Lung (tissue), 12 donors: ENCODE results near the gene IGFALS. TPM values are rescaled to one million over a fixed set of nuclear protein-coding genes. Genes with fewer than 3 reads are reported as not detected.

Experiments
- ATAC-seq: fragments of 200-7000 bp; cut with Tn5 transposase; one replicate; pipeline ENCODE4 v1.9.1; 2020; ENCODE audit warnings: moderate number of reproducible peaks; ENCODE audit not compliant: insufficient read depth, low FRiP score
- DNase-seq, 3 donors: peaks; one replicate each; pipeline ENCODE4 v3.0.0-alpha.2; 2013 to 2017
- H3K27ac ChIP-seq, 2 donors: one replicate each; pipeline ENCODE4 v1.5.1; 2013; ENCODE audit warnings: mild to moderate bottlenecking in 2 of 2, moderate library complexity in 2 of 2, control low read depth in 1 of 2, inconsistent platforms in 1 of 2, low read depth in 1 of 2, low read length in 1 of 2
- H3K27me3 ChIP-seq, 3 donors: one replicate each; pipeline ENCODE4 v1.5.1; 2013; ENCODE audit warnings: low read length in 2 of 3; ENCODE audit not compliant: control insufficient read depth in 3 of 3, insufficient read depth in 3 of 3
- H3K36me3 ChIP-seq, 4 donors: one replicate each; pipeline ENCODE4 v1.5.1; 2013; ENCODE audit warnings: low read length in 4 of 4, mild to moderate bottlenecking in 1 of 4, moderate library complexity in 1 of 4; ENCODE audit not compliant: control insufficient read depth in 4 of 4, insufficient read depth in 4 of 4
- H3K4me1 ChIP-seq, 5 donors: one replicate each; pipeline ENCODE4 v1.5.1; 2013; ENCODE audit warnings: low read length in 5 of 5, mild to moderate bottlenecking in 2 of 5, moderate library complexity in 1 of 5; ENCODE audit not compliant: control insufficient read depth in 5 of 5, insufficient read depth in 5 of 5
- H3K4me3 ChIP-seq: one replicate; pipeline ENCODE4 v1.5.1; 2013; ENCODE audit warnings: mild to moderate bottlenecking, control low read depth, moderate library complexity
- H3K9ac ChIP-seq, 2 donors: one replicate each; pipeline ENCODE4 v1.5.1; 2013; ENCODE audit warnings: low read length in 2 of 2, control low read depth in 1 of 2; ENCODE audit not compliant: insufficient read depth in 1 of 2
- H3K9me3 ChIP-seq, 4 donors: one replicate each; pipeline ENCODE4 v1.5.1; 2013; ENCODE audit warnings: low read length in 3 of 4, mild to moderate bottlenecking in 1 of 4, moderate library complexity in 1 of 4; ENCODE audit not compliant: control insufficient read depth in 4 of 4, insufficient read depth in 3 of 4
- WGBS, 2 donors: extraction: QIAGEN DNeasy Blood & Tissue Kit; methylation state at CpG; one replicate each; pipeline ENCODE4 v1.1.7; 2013; 5-methylcytosine and 5-hydroxymethylcytosine counted together
- polyA plus RNA-seq, 2 donors: library from polyadenylated mRNA; stranded (reverse); fragments of 200-250 nt; gene quantifications; one replicate each; pipeline ENCODE4 v1.2.1, GENCODE V29; 2013
- total RNA-seq, 2 donors: library from RNA; depleted of rRNA in 1 of 2; stranded (reverse); fragments of >200 nt in 1 of 2; gene quantifications; one replicate each; pipeline ENCODE4 v1.2.1, GENCODE V29; 2014 to 2021
- TF ChIP-seq, protein P1 (sequence below): IDR thresholded peaks from 2 replicates; pipeline ENCODE4 v1.5.1; 2012; ENCODE audit warnings: mild to moderate bottlenecking; ENCODE audit errors: control extremely low read depth, extremely low read depth
- donor health status: control.
- donor health status: control.
- donor health status: Bipolar disorder and iron deficiency.
- donor health status: healthy.
- donor health status: DM: yes; HTN: yes; CAD: no.

IGFALS gene
- total and polyA plus RNA-seq, 4 donors: 1.2 to 4.4 (median 1.5) TPM

DNA sequence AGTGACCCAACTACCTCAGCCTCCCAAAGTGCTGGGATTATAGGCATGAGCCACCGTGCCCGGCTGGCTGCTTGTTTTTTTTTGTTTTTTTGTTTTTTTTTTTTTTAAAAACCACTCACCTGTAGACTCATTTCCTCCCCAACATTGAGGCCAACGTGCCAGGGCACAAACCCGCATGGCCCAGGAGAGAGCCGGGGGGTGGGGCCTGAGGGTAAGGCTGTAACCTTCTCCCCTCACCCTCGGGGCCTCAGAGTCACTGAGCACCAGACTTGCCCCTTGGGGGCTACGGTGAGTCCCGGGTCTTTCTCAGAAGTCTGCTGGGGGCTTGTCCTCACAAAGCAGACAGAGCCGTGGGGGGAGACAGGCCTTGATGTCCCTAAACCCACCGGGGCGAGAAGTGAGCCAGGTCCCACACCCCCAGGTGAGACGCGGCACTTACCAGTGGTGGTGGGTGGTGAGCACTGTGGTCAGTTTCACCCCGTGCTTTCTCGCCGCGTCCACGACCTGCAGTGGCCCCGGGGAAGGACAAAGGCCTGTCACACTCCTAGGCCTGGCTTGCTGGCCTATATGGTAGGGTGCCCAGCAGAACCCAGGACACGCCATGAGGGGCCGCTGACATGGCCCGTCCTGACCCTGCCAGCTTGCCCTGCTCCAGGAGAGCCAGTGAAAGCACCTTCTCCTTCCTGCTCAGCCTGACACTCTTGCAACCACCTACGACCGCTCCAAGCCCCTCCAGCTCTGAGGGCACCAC is 28.5 kb upstream of the IGFALS start:
- 92 to 98% methylated on average over 24 of the region's 24 CpGs for WGBS, 2 donors
- Histone ChIP-seq H3K27ac (no peak overlapping the region), H3K9me3 (no peaks in the 10 kb centered on the region), H3K4me3 (no peak overlapping the region), H3K27me3 (no peaks in the 10 kb centered on the region), H3K9ac (no peak overlapping the region), H3K36me3 (peaks cover 0 to 44% (median 7%) of the 10 kb centered on the region in 4 donors), H3K4me1 (peaks cover 0 to 11% (median 5%) of the 10 kb centered on the region in 5 donors)
- DNase-seq (no peak), ATAC-seq (no peak)
- TF ChIP-seq, protein P1, sequence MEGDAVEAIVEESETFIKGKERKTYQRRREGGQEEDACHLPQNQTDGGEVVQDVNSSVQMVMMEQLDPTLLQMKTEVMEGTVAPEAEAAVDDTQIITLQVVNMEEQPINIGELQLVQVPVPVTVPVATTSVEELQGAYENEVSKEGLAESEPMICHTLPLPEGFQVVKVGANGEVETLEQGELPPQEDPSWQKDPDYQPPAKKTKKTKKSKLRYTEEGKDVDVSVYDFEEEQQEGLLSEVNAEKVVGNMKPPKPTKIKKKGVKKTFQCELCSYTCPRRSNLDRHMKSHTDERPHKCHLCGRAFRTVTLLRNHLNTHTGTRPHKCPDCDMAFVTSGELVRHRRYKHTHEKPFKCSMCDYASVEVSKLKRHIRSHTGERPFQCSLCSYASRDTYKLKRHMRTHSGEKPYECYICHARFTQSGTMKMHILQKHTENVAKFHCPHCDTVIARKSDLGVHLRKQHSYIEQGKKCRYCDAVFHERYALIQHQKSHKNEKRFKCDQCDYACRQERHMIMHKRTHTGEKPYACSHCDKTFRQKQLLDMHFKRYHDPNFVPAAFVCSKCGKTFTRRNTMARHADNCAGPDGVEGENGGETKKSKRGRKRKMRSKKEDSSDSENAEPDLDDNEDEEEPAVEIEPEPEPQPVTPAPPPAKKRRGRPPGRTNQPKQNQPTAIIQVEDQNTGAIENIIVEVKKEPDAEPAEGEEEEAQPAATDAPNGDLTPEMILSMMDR: no peak

DNA sequence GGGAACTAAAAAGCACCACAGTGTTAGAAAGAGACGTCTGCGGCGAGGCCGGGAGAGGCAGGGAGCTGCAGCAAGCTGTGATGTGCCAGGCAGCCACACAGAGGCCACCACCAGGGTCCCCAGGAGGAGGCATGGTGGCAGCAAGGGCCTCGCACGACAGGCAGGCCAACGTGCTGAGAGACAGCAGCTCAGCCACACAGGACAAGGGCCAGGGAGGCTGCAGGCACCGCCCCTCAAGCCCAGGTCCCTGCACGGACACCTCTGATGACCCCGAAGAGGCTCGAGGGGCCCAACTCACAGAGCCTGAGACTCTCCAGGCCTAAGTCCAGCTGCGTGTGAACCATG is 27.4 kb upstream of the IGFALS start:
- H3K9me3 ChIP-seq: no peaks in the 10 kb centered on the region
- H3K9ac ChIP-seq: no peak overlapping the region
- peaks cover 0 to 53% (median 7%) of the 10 kb centered on the region in 4 donors for H3K36me3 ChIP-seq
- TF ChIP-seq, protein P1: no peak
- H3K27me3 ChIP-seq: no peaks in the 10 kb centered on the region
- H3K4me3 ChIP-seq: no peak overlapping the region
- H3K27ac ChIP-seq: no peak overlapping the region
- DNase-seq (no peak), ATAC-seq (no peak)
- 95 to 96% methylated on average over 12 of the region's 12 CpGs for WGBS, 2 donors
- H3K4me1 ChIP-seq: peaks cover 0 to 8% (median 5%) of the 10 kb centered on the region in 5 donors

GRCh38 chr16:1820096-1820945 is 26.8 kb upstream of the IGFALS start:
- H3K9me3 ChIP-seq: no peaks in the 10 kb centered on the region
- TF ChIP-seq, protein P1: no peak
- 93 to 94% methylated on average over 25 of the region's 25 CpGs for WGBS, 2 donors
- H3K27me3 ChIP-seq: no peaks in the 10 kb centered on the region
- DNase-seq (no peak), ATAC-seq (no peak)
- H3K36me3 ChIP-seq: peaks cover 0 to 56% (median 8%) of the 10 kb centered on the region in 4 donors
- peaks cover 0 to 4% (median 1%) of the 10 kb centered on the region in 5 donors for H3K4me1 ChIP-seq
- H3K27ac ChIP-seq: no peak overlapping the region
- no peak overlapping the region for H3K4me3 ChIP-seq
- H3K9ac ChIP-seq: no peak overlapping the region
